Activated naive CD4-positive, alpha-beta T cell treated with anti-CD3 and anti-CD28 coated beads, Interleukin-2, amount 50 U/mL, for 24 hours (primary cell): ENCODE measurements around the gene FAM237B.
"Not testable (repeated sequence)": the region's sequence is repeated elsewhere in the genome, so short reads cannot be mapped to it uniquely, and the experiment has no call there.

Source experiments
- H3K27ac Mint-ChIP-seq: one replicate; pipeline ENCODE4 v1.8.0; 2021; ENCODE audit warnings: mild to moderate bottlenecking, mixed read lengths
- H3K27me3 Mint-ChIP-seq: one replicate; pipeline ENCODE4 v1.8.0; 2021; ENCODE audit warnings: mixed read lengths
- H3K36me3 Mint-ChIP-seq: one replicate; pipeline ENCODE4 v1.8.0; 2021; ENCODE audit warnings: mixed read lengths
- H3K4me1 Mint-ChIP-seq: one replicate; pipeline ENCODE4 v1.8.0; 2021; ENCODE audit warnings: mixed read lengths
- H3K4me3 Mint-ChIP-seq: one replicate; pipeline ENCODE4 v1.8.0; 2021; ENCODE audit warnings: mild to moderate bottlenecking, mixed read lengths
- H3K9me3 Mint-ChIP-seq: one replicate; pipeline ENCODE4 v1.8.0; 2021; ENCODE audit warnings: mixed read lengths

Gene FAM237B

DNA sequence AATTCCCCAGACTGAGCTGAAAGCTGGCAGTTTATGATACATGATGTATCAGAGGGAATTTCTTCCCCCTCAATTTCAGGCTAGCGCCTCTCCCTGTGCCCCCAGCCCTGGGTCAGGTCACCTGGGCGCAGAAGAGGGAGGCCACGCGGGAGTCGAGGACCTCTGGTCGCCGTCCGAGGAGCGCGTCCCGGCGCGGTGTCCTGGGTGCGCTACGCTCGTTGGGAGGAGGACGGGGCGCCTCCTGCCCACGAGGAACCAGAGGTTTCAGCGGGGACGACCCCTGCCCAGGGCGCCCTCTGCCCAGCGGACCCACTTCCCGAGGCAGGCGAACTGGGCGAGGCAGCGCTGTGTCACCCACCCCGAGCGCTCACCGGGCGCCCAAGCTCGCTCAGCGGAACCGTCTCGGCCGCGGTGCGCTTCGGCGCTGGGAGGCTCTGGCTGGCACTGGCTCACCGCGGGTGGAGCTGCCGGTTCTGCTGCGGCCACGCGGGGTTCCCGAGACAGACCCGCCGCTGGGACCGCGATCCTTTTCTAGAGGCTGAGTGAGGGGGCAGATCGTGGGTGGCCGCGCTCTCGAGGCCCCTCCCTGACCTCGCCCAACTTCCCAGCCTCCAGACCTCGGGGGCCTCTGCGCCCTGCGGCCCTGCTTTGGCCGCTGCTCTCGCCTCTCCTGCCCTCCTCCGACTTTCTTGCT lies at the start of gene FAM237B:
Gene FAM237B, minus strand, starts transcription at position 504 of the 694 bp plus-strand sequence. CDS start 1,556 bp downstream, outside the sequence.
- no peaks in the 10 kb centered on the region for H3K36me3 Mint-ChIP-seq
- H3K4me1 Mint-ChIP-seq, result peaks cover 14% of the 10 kb centered on the region
- H3K4me3 Mint-ChIP-seq, result peak within 1 kb of the TSS; percentile 31
- peaks cover 45% of the 10 kb centered on the region for H3K27me3 Mint-ChIP-seq
- H3K27ac Mint-ChIP-seq, result no peak within 1 kb of the TSS
- no peaks in the 10 kb centered on the region for H3K9me3 Mint-ChIP-seq

DNA sequence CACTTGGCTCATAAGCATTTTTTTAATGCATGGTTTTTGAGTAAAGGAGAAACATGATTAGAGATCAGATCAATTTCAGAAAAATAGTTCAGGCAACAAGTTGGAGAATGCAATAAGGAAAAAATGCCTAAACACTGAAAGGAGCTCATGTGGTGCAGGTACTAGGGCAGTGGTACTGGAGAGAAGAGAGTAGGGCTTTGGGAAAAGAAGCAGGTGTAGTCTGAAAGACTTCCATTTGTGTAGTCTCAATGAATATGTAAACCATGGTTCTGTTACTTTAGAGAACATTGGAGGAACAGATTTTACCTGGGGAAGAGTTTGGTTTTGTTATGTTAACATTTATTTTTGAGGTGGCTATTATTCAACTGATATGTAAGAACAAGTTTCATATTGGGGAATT lies 30.9 kb upstream of the FAM237B start:
- Mint-ChIP-seq H3K36me3 (peaks cover 34% of the 10 kb centered on the region), H3K4me3 (no peak overlapping the region), H3K27ac (peak overlapping the region; percentile 65), H3K9me3 (peaks cover 5% of the 10 kb centered on the region), H3K27me3 (no peaks in the 10 kb centered on the region), H3K4me1 (peaks cover 61% of the 10 kb centered on the region)

DNA sequence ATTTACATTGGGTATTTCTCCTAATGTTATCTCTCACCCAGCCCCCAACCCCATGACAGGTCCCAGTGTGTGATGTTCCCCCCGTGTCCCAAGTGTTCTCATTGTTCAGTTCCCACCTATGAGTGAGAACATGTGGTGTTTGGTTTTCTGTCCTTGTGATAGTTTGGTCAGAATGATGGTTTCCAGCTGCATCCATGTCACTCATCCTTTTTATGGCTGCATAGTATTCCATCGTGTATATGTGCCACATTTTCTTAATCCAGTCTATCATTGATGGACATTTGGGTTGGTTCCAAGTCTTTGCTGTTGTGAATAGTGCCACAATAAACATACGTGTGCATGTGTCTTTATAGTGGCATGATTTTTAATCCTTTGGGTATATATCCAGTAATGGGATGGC lies 28.9 kb upstream of the FAM237B start:
- Mint-ChIP-seq H3K36me3 (peaks cover 23% of the 10 kb centered on the region), H3K4me1 (peaks cover 70% of the 10 kb centered on the region)
- not testable (repeated sequence) for H3K27me3 Mint-ChIP-seq, H3K9me3 Mint-ChIP-seq, H3K4me3 Mint-ChIP-seq, H3K27ac Mint-ChIP-seq

DNA sequence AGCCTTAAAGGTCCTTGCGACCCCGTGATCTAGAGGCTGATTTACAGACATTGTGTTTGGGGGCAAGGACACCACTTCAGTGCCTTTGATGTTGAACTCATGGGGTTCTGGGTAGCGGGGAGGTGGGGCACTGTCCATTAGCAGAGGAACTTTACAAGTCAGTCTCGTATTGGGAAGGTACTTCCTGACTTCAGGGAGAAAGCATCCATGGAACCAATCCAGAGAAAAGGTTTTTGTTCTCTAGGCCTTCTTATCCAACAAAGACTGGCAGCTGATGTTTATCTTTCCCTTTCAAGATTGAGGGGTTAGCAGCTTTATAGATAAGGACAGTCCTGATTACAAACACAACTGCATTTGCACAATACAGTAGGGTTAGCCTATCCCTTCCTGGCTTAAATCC lies 28.2 kb upstream of the FAM237B start:
- Mint-ChIP-seq H3K9me3 (no peaks in the 10 kb centered on the region), H3K27me3 (no peaks in the 10 kb centered on the region), H3K27ac (no peak overlapping the region)

DNA sequence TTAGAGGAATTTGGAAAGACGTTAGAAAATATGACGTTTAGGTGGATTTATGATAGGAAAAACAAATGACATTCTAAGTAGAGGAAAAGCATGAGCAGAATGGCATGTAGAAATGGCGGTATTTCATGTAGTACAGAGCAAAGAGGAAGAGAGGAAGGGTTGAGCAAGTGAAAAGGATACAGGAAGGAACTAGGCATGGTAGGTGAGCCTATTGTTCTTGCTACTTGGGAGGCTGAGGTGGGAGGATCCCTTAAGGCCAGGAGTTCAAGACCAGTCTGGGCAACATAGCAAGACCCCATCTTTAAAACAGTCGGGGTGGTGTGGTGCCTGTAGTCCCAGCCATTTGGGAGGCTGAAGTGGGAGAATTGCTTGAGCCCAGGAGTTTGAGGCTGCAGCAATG lies 26.7 kb upstream of the FAM237B start:
- Mint-ChIP-seq H3K9me3 (no peaks in the 10 kb centered on the region), H3K4me1 (peaks cover 65% of the 10 kb centered on the region), H3K27ac (peak overlapping the region; percentile 14), H3K27me3 (no peaks in the 10 kb centered on the region), H3K36me3 (peaks cover 16% of the 10 kb centered on the region), H3K4me3 (peak overlapping the region; percentile 97)

More for the DNA sequence above, 28.2 kb upstream of the FAM237B start:
- H3K4me1 Mint-ChIP-seq, result peaks cover 74% of the 10 kb centered on the region
- peak overlapping the region; percentile 44 for H3K4me3 Mint-ChIP-seq
- H3K36me3 Mint-ChIP-seq, result peaks cover 23% of the 10 kb centered on the region

DNA sequence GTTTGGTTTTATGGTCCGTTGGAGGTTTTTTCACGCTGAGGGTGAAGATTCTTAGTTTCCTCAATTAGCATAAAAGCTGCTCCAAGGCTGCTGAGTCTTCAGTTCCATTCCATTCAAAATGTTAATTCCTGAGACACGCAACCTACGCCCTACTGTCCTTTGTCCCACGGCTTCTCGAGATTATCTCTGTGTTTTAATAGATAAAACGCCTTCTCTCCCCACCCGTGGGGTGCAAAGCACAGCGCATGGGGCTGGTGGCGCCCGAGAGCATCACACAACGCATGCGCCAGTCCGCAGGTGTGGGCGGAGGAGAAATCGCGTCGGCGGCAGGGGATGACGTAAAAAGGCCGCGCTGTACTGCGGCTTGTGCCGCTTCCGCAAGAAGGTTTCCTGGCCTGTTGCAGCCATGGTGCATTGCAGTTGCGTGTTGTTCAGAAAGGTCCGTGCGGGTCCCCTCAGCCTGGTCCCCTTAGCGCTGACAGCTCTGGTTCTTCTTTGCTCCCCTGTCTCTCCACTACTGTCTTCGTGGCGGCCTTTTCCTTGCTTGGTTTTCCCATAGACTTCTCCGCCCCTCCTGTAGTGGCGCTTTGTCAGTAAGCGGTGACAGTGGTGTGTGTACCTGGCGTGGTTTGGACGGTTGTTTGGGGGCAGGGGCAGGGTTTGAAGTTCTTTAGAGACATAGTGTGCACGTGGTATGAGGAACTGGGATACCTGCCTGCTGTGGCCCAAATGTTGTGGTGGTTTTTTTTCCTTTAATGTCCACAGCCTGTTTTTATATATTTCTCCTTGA lies 25.4 kb upstream of the FAM237B start, which contains the start of gene GTPBP10:
Gene GTPBP10, plus strand, starts transcription at position 381 of the 790 bp plus-strand sequence. Its CDS starts 26 bp downstream, at position 407.
- H3K4me1 Mint-ChIP-seq, result peaks cover 54% of the 10 kb centered on the region
- H3K4me3 Mint-ChIP-seq, result peak within 1 kb of the TSS; percentile 97
- H3K27me3 Mint-ChIP-seq, result no peaks in the 10 kb centered on the region
- peak within 1 kb of the TSS; percentile 97 for H3K27ac Mint-ChIP-seq
- peaks cover 14% of the 10 kb centered on the region for H3K36me3 Mint-ChIP-seq
- no peaks in the 10 kb centered on the region for H3K9me3 Mint-ChIP-seq

DNA sequence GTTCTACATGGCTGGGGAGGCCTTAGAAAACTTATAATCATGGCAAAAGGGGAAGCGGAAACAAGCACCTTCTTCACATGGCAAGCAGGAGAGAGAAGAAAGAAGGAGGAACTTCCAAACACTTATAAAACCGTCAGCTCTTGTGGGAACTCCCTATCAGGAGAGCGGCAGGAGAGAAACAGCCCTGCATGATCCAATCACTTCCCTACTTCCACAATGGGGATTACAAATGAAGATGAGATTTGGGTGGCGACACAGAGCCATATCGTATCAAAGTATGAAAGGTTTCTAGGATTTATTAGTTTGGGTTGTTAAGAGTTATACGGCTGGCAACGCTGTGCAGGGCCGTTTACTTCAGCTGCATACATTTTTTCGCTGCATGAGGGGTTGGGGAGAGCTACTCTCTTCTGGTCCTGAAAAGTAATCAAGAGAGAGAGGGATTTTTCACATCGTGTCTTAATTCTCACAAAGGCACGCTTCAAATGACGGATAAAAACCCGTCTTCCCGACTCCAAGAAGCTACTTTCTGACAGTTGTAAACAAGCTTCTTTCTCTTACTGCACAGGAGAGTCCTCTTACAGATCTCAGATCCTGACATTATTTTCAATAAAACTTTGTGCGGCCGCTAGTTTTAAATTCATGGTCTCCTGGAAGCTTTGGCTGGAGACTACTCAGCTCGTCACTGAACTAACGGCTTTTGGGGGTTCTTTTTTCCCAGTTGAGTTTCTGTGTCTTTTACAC lies 24.7 kb upstream of the FAM237B start:
- no peaks in the 10 kb centered on the region for H3K9me3 Mint-ChIP-seq
- H3K27me3 Mint-ChIP-seq, result no peaks in the 10 kb centered on the region
- H3K36me3 Mint-ChIP-seq, result peaks cover 11% of the 10 kb centered on the region
- H3K27ac Mint-ChIP-seq, result peak overlapping the region; percentile 97
- peaks cover 51% of the 10 kb centered on the region for H3K4me1 Mint-ChIP-seq
- peak overlapping the region; percentile 97 for H3K4me3 Mint-ChIP-seq

DNA sequence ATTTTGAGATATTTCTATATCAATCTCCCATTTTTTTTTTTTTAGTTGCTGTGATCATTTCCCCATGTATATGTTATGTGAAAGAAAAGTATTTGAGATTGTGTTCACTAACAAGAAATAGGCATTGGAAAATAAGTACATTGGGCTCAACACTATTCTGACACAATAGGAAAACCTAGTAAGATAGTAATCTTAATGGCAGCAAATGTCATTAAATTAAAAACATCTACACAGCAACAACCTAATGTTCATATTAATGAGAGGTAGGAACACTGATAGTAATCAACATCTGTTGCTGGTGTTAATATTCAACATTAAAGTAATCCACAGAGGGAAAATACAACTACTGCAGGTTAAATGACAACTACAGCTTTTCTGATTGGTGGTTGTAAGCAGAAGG lies 23.9 kb upstream of the FAM237B start:
- peaks cover 43% of the 10 kb centered on the region for H3K4me1 Mint-ChIP-seq
- H3K9me3 Mint-ChIP-seq, result no peaks in the 10 kb centered on the region
- H3K4me3 Mint-ChIP-seq, result peak overlapping the region; percentile 97
- H3K27me3 Mint-ChIP-seq, result no peaks in the 10 kb centered on the region
- peak overlapping the region; percentile 97 for H3K27ac Mint-ChIP-seq
- peaks cover 8% of the 10 kb centered on the region for H3K36me3 Mint-ChIP-seq

DNA sequence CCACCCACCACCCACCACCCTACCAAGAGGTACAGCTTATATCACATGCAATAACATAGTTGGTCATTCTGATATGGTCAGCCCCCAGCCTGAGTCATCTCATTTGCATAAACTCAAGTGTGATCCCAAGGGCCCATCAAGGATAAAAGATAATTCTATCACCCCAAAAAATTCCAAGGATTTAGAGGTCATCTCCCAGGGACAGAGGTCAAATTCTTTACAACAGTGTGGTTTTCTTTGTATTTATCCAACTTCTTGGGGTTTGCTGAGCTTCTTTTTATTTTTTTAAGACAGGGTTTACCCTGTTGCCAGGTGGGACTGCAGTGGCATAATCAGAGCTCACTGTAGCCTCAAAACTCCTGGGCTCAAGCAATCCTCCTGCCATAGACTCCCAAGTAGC lies 16.0 kb upstream of the FAM237B start:
- Mint-ChIP-seq H3K9me3 (no peaks in the 10 kb centered on the region), H3K4me3 (no peak overlapping the region), H3K27ac (no peak overlapping the region), H3K27me3 (peaks cover 3% of the 10 kb centered on the region), H3K36me3 (no peaks in the 10 kb centered on the region), H3K4me1 (no peaks in the 10 kb centered on the region)

DNA sequence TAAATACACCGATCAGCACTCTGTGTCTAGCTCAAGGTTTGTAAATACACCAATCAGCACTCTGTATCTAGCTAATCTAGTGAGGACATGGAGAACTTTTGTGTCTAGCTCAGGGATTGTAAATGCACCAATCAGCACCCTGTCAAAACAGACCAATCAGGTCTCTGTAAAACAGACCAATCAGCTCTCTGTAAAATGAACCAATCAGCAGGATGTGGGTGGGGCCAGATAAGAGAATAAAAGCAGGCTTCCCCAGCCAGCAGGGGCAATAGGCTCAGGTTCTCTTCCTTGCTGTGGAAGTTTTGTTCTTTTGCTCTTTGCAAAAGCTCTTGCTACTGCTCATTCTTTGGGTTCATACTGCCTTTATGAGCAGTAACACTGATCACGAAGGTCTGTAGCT lies 13.8 kb upstream of the FAM237B start:
- not testable (repeated sequence) for H3K27me3 Mint-ChIP-seq, H3K27ac Mint-ChIP-seq, H3K36me3 Mint-ChIP-seq, H3K4me1 Mint-ChIP-seq, H3K9me3 Mint-ChIP-seq, H3K4me3 Mint-ChIP-seq

DNA sequence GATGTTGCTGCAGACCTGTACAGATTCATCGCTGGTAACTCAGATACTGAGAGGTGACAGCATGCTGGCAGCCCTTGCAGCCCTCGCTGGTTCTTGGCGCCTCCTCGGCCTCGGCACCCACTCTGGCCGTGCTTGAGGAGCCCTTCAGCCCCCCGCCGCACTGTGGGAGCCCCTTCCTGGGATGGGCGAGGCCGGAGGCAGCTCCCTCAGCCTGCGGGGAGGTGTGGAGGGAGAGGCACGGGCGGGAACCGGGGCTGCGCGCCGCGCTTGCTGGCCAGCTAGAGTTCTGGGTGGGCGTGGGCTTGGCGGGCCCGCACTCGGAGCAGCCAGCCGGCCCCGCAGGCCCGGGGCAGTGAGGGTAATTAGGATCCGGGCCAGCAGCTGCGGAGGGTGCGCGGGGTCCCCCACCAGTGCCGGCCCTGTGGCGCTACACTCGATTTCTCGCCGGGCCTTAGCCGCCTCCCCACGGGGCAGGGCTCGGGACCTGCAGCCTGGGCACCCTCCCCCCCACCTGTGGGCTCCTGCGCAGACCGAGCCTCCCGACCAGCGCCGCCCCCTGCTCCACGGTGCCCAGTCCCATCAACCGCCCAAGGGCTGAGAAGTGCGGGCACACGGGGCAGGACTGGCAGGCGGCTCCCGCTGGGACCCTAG lies 13.2 kb upstream of the FAM237B start:
- Mint-ChIP-seq H3K27me3 (peaks cover 5% of the 10 kb centered on the region), H3K9me3 (no peaks in the 10 kb centered on the region), H3K27ac (no peak overlapping the region), H3K36me3 (no peaks in the 10 kb centered on the region), H3K4me1 (no peaks in the 10 kb centered on the region), H3K4me3 (no peak overlapping the region)

DNA sequence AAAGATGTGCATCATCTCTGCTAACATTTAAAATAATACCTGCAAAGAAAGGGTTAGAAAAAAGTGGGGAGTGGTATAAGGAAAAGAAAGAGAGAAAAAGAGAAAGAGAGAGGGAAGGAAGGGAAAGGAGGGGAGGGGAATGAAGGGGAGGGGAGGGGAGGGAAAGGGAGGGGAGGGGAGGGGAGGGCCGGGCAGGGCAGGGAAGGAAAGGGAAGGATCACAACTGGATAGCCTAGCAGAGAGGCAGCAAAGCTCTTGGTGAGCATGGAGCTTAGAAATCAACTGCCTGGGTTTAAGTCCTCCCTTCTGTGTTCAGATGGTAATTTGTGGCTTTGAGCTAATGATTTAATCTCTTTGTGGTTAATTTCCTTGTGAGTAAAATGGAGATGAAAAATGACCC lies 5.4 kb upstream of the FAM237B start:
- H3K9me3 Mint-ChIP-seq, result no peaks in the 10 kb centered on the region
- no peaks in the 10 kb centered on the region for H3K36me3 Mint-ChIP-seq
- peaks cover 17% of the 10 kb centered on the region for H3K27me3 Mint-ChIP-seq
- H3K27ac Mint-ChIP-seq, result no peak overlapping the region
- peaks cover 2% of the 10 kb centered on the region for H3K4me1 Mint-ChIP-seq
- no peak overlapping the region for H3K4me3 Mint-ChIP-seq

DNA sequence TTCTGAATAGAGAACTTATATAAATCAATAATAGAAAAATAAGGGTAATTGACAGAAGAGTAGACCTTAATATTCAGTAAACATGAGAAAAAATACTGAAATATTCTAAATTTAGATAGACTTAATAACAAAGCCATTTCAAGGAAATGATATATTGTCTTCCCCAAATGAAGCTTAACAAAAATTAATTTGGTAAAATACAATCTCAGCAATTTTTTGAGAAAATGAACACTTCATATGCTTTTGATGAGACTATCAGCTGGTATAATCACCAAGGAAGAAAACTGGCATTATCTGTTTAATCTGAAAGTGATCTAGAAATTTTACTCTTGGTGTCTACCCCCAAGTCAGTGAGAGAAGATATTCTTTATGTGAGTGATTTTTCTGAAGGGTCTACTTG lies 1.7 kb upstream of the FAM237B start:
- H3K4me3 Mint-ChIP-seq, result no peak overlapping the region
- H3K27ac Mint-ChIP-seq, result no peak overlapping the region
- H3K9me3 Mint-ChIP-seq, result no peaks in the 10 kb centered on the region
- H3K36me3 Mint-ChIP-seq, result no peaks in the 10 kb centered on the region
- H3K27me3 Mint-ChIP-seq, result peaks cover 37% of the 10 kb centered on the region
- H3K4me1 Mint-ChIP-seq, result peaks cover 14% of the 10 kb centered on the region

DNA sequence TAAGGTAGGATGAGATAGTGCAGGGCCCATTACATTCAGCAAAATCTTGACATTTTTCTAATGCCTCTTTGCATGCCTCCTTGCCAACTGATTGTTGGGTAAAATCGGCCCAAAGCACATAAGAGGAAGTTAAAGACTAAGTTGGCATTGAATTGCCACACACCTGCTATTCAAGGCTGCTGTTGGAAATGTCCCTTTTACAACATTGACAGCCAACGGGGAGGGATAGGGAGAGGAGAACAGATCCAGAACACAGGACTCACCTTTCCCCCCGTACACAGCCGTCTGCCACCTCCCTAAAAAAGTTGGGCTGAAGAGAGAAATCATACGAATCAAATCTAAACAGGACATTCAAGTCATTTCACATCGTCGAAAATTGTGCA lies 695 bp downstream of the FAM237B start:
- H3K9me3 Mint-ChIP-seq, result no peaks in the 10 kb centered on the region
- peaks cover 14% of the 10 kb centered on the region for H3K4me1 Mint-ChIP-seq
- no peak overlapping the region for H3K27ac Mint-ChIP-seq
- no peaks in the 10 kb centered on the region for H3K36me3 Mint-ChIP-seq
- peaks cover 45% of the 10 kb centered on the region for H3K27me3 Mint-ChIP-seq
- H3K4me3 Mint-ChIP-seq, result peak overlapping the region; percentile 31

DNA sequence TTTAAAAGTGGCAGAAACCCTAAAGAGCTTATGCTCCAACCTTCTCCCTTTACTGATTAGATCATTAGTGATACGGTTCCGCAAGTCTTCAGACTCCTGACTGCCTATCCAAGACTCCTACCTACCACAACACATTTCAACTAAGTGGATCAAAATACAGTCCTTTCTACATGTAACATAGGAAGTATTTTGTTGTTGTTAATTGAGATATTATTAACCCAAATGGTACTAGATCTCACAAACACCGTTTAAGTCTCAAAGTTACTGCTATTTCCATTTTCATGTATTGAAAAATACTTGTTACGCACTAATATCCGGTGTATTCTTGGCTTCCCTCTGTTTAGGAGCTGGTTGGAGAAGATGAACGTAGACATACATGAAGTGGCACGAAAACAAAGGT lies 1.1 kb downstream of the FAM237B start:
- Mint-ChIP-seq H3K27ac (no peak overlapping the region), H3K27me3 (peaks cover 48% of the 10 kb centered on the region), H3K4me3 (no peak overlapping the region), H3K4me1 (peaks cover 14% of the 10 kb centered on the region), H3K9me3 (no peaks in the 10 kb centered on the region), H3K36me3 (no peaks in the 10 kb centered on the region)
